NCI-H2107 treated with DMSO at 0.1 percent for 48 hours (cell line): ENCODE measurements around the gene CDT1.

Experiments
- DNase-seq: peaks from one replicate; lab custom pipeline; 2025; ENCODE audit not compliant: unreplicated experiment; lab: John Stamatoyannopoulos, UW

Gene CDT1

DNA sequence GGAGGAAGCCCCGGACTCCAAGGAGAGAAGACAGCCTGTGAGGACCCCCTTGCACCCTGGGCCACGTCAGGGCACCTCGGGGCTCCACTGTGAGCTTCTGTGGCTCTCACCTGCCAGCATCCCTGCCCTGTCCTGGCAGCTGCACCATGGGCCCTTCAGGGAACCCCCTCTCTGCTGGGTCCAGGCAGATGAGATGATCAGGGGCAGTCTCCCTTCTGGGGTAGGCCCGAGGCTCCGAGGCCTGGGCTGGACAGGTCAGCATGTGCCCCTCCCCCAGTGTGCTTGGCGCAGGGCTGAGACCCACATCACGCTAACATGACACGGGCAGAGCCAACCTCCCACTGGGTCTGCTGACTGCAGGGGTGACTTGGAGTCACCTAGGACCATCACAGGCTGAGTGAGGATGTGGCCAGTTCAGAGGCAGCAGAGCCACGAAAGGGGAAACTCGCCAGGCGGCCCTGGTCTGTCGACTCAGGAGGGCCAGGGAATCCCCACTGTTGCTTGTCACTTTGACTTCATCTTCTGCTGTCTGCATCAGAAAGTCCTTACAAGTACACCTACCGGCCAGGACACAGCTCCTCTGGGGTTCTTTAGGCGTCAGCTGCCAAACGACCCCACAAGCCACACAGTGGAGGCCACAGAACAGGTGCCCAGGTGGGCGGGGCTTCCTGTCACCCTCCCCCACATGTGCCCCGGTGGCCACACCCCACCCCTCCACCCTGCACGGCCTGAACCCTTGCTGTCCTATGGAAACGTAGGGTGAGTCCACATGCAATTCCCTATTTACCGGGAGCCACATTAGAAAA, 50.9 kb downstream of the CDT1 start:
- DNase-seq, result no peak

DNA sequence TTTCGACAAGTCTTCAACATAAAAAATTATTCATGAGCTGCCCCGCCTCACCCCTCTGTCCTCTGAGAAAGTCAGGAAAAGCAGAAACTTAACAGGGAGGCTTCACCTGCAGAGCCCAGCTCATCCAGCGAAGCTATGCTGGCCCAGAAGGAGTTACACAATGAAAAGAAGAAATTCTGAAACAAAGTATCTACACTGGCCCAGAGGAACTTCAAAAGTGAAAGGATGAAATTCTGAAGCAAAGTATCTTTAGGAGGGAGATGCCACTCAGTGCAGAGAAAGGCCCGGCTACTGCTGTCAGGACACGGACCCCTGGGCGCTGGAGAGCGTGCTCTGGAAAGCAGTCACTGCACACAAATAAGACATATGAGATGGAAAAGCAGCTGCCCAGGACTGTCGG, 51.6 kb downstream of the CDT1 start:
- no peak for DNase-seq

GRCh38 chr16:88855736-88856121, 52.1 kb downstream of the CDT1 start:
- DNase-seq, result no peak

GRCh38 chr16:88856122-88856827, 52.7 kb downstream of the CDT1 start:
- DNase-seq, result no peak

DNA sequence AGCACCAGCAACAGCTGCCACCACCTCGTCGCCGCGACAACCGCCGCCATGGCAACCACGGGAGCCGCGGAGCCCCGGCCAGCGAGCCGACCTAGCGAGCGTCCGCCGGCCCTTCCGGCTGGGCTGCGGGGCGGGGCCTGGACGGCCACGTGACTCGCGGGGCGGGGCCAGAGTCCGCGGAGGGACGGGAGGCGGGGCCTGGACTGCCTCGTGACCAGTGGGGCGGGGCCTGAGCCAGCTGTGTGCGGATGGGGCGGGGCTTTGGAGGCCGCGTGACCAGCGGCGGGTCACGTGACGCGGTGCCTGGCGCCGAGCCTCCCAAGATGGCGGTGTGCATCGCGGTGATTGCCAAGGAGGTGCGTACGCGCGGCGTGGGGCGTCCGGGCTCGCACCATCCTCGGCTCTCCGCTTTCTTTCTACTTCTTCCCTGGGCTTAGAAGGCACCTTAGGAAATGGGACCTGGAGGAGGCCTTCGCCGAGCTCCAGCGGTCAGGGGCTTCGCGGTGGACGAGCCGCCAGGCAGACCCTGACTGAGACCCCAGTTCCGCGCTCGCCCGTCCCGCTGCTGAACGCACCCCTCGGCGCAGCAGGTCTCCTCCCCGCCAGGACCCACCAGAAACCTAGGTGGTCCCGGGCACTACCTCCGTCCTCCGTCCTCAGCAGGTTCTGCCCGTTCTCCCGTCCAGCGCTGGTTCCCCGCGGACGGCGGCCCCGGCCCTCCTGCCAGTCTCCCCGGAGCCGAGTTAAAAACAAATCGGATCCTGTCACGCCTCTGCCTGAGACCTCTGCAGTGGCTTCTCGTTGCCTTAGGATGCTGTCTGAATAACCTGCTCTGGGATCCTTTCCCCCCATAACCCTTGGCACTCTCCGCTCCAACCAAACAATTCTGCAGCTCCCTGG, 53.5 kb downstream of the CDT1 start, which contains the start of the genes GALNS and TRAPPC2L:
GALNS (minus strand) TSS at position 120 of the 900 bp plus-strand sequence; CDS start at position 50, 70 bp downstream.
TRAPPC2L (plus strand) TSS at position 300 of the 900 bp plus-strand sequence; CDS start at position 324, 24 bp downstream.
- DNase-seq, result peak; percentile 76

DNA sequence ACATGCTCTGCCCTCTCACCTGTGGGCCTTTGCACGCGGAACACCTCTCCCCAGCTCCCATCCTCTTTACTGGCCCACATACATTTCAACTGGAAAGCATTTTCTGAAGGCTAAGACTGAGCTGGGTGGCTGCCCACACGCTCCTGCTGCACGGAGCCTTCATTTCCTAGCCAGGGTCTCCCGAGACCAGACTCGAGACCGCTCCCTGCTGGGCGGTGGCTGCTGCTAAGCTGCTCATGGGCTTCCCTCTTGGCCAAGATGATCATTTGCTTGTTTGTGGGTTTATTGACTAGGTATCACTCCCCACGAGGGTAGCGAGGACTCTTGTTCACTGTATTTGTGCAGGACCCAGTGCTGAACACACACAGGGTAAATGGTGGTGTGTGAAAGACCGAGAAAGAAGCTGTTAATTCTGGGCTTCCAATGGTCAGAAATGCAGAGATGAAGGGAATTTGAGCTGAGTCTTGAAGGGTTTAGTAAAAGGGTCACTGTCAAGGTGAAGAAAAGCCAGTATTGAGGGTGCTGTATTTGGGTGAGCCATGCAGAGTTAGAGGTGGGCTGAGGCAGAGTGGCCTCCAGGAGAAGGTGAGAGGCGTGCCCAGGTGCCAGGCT, 54.2 kb downstream of the CDT1 start:
- DNase-seq, result peak; percentile 21
